Raji (cell line): ENCODE data around the gene MCM3AP.

Source experiments
- POLR2A ChIP-seq: IDR thresholded peaks from 2 replicates; pipeline ENCODE4 v1.6.1; 2011; ENCODE audit warnings: low read depth, low read length, control low read depth; ENCODE audit not compliant: insufficient read depth

The MCM3AP gene

DNA sequence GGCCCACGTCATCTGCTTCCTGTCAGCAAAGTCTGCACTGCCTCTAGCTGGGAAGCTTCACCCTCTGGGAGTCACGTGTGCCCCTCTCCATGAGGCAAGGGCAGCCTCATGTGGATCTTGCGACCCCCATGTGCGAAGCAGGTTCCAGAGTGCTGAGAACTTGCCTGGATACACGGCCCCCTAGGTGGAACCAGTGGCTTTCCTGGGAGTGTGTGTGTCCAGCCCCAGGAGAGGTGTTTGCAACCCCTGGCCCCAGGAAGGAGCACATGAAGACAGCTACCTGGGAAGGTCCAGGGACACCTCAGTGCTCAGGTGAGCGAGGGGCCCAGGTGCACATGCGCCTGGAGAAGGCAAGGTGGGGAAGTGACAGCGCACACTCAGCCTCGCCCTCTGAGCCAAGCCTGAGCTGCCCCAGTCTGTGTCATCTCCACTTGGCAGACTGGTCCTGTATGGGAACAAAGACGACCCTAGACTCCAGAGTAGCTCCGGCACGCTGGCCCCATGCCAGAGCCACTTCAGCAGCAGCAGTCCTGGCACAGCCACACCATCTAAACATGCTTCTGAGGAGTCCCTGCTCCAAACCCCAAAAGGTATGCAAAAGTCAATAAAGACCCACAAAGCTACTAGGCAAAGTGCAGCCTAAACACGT is 65.7 kb downstream of the MCM3AP start:
- TF ChIP-seq POLR2A: no peak

DNA sequence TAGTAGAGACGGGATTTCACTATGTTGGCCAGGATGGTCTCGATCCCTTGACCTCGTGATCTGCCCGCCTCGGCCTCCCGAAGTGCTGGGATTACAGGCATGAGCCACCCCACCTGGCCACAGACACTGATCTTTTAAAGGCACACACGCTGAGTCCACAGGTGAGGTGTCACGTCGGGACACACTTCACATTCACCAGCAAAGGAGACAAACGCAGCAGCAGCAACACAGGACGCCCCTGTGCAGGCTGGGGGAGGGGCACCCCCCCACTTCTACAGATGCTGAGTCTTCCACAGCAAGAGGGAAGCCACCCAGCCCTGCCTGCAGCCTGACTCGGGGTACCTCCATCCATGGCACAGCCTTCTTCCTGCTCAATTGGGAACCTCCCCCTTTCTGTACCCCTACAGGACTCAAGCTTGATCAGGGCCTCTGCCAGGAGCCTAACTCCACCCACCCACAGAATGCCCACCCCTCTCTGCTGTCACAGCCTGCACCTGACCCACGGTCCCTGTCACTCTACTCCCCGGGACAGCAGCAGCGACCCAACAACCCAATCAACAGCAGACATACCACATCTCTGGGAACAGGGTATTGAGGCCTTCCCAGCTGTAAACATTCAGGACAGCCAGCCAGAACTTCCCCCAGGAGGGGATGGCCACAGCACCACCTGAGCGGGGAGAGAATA is 66.4 kb downstream of the MCM3AP start:
- no peak for TF ChIP-seq POLR2A

DNA sequence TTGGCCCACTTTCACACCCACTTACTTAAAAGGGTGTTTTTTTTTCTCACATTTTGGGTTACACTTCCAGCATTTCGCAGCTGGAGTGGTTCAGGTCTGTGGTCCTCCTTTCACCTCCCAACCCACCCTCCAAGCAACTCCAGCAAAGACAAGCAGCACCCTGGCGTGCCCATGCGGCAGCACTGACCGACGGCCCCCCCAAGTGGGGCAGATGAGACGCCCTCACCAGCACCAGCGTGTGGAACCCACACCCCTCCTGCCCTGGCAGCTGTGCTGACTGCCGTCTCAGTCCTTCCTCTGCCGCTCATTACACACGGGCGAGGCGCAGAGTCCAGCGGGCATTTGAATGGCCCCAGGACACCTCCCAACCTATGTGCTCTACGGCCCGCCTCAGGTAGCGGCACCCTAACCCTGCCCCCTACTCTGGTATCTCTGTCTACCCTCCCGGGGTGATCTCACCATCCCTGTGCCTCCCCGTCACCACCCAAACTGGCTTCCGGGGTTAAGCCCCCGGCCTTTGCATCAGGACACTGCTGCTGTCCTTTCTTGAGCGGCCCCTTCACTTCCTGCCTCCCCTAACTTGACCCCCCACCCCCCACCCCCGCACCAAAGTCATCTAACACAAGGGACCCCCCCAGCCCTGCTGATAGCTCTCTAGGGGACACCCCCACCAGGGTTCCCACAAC is 67.8 kb downstream of the MCM3AP start:
- no peak for TF ChIP-seq POLR2A

DNA sequence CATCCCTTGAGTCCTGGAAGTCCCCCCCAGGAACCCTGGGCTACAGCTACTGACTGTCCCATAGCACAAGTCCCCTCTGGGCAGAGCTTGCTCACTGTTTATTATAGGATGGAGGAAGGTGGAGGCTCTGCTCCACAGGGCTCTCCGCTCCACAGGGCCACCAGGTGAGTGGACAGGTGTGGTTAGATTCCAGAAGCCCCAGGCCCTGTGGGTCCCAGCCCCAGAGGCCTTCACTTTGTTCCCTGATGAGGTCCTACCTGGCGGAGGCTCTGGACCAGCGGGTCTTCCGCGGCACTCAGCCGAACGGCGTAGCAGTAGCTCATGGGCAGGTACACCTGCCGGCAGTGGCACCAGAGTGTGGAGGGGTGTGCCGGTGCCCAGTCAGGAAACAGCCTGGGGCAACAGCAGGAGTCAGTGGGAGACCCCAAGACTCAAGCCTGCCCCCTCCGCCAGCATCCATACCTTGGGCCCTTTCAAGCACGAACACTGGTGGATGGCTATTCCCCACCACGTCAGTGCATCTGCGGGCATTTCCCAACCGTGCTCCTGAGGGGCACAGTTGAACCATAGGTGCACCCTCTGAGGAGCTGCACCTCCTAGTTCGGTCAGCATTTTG is 69.2 kb downstream of the MCM3AP start:
- no peak for TF ChIP-seq POLR2A

DNA sequence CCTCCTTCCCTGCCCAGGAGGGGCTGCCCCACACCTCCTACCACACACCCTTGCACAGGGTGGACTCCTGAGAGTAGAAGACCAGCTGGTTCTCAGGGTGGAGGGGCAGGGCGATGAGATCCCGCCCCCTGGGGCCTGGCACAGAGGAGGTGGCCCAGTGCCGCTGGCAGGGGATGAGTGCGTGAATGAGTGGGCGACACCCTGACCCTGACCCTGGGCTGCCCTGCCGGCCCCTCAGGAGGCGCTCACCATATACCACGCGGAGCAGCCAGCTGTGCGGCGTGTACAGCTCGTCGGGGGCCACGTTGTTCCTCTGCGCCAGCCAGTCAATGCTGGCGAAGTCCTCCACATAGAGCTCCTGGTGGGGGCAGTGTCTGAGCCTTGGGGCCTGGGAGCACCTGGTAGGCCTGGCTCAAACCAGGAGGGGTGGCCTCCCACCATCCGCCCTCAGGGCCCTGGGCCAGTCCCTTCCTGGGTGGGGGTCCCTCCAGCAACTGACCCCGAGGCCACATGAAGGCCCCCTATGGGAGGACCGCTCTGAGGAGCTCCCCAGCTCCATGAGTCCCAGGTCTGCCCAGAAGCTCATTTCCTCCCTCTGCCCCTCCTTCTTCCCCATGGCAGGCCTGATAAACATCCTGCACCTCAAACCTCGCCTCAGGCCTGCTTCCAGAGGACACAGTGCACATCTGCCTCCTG is 69.8 kb downstream of the MCM3AP start:
- TF ChIP-seq POLR2A: no peak

DNA sequence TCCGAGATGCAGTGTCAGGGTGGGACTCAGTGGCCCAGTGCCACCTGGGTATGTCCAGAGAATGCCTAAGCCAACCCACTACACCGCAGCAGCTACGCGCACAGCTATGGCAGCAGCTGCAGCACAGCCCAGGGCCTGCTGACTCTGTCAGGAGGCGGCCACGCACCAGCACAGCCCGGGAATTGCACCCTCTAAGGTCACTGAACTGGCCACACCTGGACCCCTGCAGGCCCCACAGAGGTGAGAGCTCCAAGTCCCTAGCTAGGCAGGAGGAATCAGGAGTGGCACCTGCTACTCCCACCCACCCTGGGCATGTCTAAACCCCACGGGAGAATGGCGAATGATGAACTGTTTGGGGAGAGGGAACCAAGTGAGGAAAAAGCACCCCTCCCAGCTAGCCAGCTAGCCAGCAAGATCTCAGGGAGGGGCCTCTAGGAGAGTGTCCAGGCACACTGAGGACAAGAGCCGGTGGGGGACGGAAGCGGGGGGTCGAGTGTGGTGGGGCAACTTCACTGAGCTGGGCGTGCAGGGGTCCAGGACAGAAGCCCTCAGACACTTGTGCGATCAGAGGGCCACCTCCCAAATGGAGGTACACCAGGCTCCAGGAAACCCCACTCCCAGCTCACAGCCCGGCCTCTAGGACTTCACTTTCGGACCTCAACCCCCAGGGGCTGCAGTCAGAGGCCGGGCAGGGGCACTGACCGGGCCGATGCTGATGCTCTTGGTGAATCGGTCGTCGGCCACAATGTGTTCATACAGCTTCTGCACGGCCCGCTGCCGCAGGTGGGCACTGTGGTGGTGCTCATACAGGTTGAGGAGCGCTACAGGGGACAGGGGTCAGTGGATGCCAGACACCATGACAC is 70.7 kb downstream of the MCM3AP start:
- TF ChIP-seq POLR2A: no peak

DNA sequence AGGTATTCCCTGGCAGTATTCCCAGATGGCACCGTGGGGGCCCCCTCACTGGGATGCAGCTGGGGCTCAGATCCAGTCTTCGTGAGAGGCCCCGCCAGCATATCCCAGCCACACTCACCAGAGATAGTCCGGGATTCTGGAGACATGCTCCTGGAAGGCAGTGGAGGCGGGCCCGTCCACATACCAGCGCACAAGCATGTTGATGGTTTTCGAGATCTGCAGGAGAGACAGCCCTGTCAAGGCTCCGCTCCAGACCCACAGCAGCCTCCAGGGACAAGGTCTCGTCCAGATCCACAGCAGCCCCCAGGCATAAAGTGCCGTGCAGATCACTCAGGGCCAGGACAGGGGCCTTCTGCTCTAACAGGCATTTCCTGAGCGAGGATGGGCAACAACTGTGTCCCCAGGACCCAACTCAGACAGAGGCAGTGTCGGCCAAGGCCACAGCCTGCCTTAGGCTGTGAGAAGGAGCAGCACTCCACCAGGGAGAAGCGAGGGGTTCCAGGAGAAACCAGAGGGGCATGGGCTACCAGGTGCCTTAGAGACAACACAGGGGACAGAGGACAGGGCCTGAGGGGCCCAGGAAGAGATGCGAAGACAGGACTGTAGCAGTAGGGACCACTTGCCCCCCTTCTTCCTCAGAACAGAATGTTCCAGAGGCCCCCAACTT is 71.7 kb downstream of the MCM3AP start:
- TF ChIP-seq POLR2A: no peak

DNA sequence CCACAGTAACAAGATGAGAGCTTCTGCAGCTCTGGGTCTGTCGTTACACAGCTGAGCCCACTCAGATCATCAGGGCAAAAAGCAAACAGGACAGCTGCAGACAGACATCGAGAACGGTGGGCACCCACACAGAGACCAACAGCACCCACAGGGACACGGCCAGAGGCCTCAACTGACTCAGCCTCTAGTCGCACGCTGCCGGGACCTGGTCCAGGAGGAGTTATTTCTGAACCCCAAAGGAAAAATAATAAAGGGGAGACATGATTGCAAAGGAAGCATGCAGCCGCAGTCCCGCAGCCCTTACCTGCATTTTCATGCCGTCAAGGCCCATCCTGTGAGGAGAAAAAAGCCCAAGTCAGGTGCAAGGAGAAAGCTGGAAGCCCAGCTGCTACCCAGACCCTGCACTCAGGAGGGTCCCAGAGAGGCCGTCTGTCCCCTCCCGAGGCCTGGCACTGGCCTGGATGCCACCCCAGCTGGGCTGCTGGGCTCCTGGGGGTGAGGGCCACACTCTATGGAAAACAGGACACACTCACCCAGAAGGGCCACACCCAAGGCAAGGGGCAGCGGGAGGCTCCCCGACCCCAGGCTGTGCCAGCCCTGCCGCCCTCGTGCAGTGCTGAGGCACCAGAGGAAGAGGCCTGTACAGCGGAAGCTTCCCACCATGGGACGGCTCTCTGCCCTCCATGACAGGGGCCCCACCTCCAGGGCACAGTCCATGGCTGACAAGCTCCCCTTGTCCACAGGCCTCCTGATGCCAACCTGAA is 72.5 kb downstream of the MCM3AP start:
- no peak for TF ChIP-seq POLR2A

DNA sequence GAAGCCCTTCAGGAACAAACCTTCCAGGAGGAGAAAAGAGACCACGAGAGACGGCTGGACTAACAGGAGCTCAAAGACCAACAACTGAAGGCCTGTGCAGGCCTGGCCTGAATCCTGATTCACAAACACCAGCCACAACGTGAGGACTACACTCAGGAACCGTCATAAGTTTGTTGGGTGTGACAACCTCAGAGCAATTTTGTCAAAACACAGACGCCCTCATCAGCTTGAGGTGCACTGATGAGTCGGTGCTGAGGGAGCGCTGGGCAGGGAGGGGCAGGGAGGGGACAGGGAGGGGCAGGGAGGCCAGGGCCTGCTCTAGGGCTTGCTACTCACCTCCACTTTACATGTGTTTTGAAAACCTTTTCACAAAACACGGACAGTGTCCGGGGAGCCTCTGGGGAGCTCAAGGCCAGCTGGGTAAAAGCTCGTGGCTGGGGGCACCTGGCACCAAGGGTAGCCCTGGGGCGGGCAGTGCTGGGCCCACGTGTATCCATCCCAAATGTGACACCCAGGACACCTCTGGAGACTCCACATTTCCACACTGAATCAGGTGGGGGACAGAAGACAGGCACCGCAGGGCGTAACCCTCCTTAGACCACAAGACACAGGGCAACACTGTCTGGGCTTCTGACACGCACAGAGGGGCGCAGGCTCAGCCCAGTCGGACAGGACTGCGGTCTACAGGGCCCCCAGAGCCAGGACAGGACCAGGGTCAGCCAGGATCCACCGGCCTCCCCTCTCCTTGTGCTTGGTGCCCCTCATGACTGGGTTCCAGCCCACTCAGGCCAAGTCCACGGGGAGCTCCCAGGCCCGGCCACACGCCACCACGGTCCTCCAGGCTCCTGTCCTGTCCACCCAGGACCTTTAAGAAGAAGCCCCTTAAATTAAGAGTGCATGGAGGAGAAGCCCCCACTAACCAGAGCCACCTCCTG is 73.4 kb downstream of the MCM3AP start:
- no peak for TF ChIP-seq POLR2A

DNA sequence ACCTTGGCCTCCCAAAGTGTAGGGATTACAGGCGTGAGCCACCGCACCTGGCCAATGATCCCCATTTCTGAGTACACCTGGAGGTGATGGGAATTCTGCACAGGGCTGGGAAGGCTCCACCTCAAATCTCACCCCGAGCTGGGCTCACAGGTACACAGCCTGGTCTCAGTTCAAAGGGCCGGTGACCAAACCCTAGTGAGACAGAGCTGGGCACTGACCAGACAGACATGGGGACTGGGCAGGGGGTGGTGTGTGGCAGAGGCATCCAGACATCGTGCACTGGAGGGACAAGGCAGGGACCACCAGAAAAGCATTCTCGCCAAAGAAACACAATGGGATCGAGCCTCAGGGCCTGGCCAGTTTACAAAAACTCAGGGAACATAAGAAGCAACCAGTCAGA is 74.0 kb downstream of the MCM3AP start:
- no peak for TF ChIP-seq POLR2A

DNA sequence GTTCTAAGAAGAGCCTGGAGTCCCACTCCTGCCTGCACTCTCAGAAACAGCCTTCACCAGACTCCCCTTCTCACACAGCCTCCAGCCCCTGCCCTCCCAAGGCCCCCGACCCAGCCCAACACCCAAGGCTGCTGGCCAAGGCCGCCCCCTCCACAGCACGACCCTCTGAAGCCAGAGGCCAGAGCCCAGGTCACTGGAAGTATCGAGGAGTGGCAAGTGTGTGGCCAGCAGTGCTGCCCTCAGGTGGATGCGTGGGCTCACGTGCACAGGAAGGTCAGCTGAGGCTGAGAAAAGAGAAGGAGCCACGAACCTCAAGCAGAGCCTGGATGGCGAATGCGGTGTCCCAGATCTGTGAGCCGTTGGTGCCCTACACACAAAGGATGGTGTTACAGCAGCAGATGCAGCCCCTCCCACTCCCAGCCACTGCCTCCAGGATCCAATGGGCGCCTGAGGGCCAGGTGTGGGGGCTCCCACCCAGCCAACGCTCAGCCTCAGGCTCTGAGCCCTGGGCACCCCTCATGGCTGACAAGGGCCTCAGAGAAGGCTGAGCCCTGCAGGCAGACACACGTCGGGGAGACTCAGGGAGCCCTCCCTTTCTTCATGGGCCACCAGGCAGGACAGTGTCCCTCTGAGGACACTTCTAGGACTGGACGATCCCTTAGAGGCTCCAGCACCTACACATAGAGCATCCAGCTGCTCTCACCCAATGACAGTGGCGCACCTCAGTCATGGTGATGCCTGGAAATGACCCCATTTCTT is 74.9 kb downstream of the MCM3AP start:
- no peak for TF ChIP-seq POLR2A
